ENCODE measurements around the gene ABLIM1. TPM values are rescaled to one million over a fixed set of nuclear protein-coding genes. Genes with fewer than 3 reads are reported as not detected.
A peak's percentile ranks its signal among the peaks of the same experiment; 100 is the strongest.

Gene ABLIM1
- total and polyA plus RNA-seq, 10 donors, result 11.0 to 59.4 (median 38.7) TPM

GRCh38 chr10:114556236-114557122 lies 101.6 kb downstream of the ABLIM1 start:
- Histone ChIP-seq H3K27me3 (replicated peaks in 1 of 7) (no peaks in the 10 kb centered on the region), H3K27ac (no peak overlapping the region), H3K9me3 (peaks cover 0 to 22% (median 17%) of the 10 kb centered on the region in 8 donors), H3K4me3 (no peak overlapping the region), H3K36me3 (no peaks in the 10 kb centered on the region), H3K4me1 (peaks cover 0 to under 1% (median 0%) of the 10 kb centered on the region in 6 donors)
- 84 to 94% (median 88%) methylated on average over 9 of the region's 9 CpGs for WGBS, 5 donors
- DNase-seq, result no peak
- no peak for TF ChIP-seq POLR2AphosphoS5 (IDR thresholded peaks at IDR 0.05)
- TF ChIP-seq CTCF (IDR thresholded peaks at IDR 0.05 in 8 of 11, conservative IDR thresholded peaks at IDR 0.05 in 3 of 11), result no peak
- no peak for TF ChIP-seq POLR2A (IDR thresholded peaks at IDR 0.05)
- intact Hi-C loops (cut with DNase I; ENCODE audit: low total_unique reads), result no loop called here

GRCh38 chr10:114553436-114553835 lies 104.6 kb downstream of the ABLIM1 start:
- H3K4me3 ChIP-seq, result no peak overlapping the region
- no peak for TF ChIP-seq POLR2A (IDR thresholded peaks at IDR 0.05)
- TF ChIP-seq CTCF (IDR thresholded peaks at IDR 0.05 in 8 of 11, conservative IDR thresholded peaks at IDR 0.05 in 3 of 11), result no peak
- no peak for TF ChIP-seq POLR2AphosphoS5 (IDR thresholded peaks at IDR 0.05)
- no peak overlapping the region for H3K27ac ChIP-seq
- H3K4me1 ChIP-seq, result peaks cover 0 to 17% (median 2%) of the 10 kb centered on the region in 6 donors
- 73 to 96% (median 85%) methylated on average over 1 of the region's 1 CpG for WGBS, 5 donors
- H3K9me3 ChIP-seq, result peaks cover 0 to 20% (median 16%) of the 10 kb centered on the region in 8 donors
- H3K27me3 ChIP-seq (replicated peaks in 1 of 7), result no peaks in the 10 kb centered on the region
- intact Hi-C loops (cut with DNase I; ENCODE audit: low total_unique reads), result loop anchor here (5.0 kb wide), 2 partner anchors 229 to 579 kb away; no protein-coding TSS in a partner anchor
- no peak for DNase-seq
- H3K36me3 ChIP-seq, result no peaks in the 10 kb centered on the region

- 78 to 95% (median 81%) methylated on average over 5 of the region's 5 CpGs for WGBS, 5 donors
- H3K36me3 ChIP-seq, result no peaks in the 10 kb centered on the region
- no peak overlapping the region for H3K4me3 ChIP-seq
- H3K4me1 ChIP-seq, result peaks cover 0 to 26% (median 2%) of the 10 kb centered on the region in 6 donors
- no peaks in the 10 kb centered on the region for H3K27me3 ChIP-seq (replicated peaks in 1 of 7)
- intact Hi-C loops (cut with DNase I; ENCODE audit: low total_unique reads), result loop anchor here (5.0 kb wide), 2 partner anchors 230 to 580 kb away; no protein-coding TSS in a partner anchor
- TF ChIP-seq POLR2A (IDR thresholded peaks at IDR 0.05), result no peak
- no peak for TF ChIP-seq POLR2AphosphoS5 (IDR thresholded peaks at IDR 0.05)
- TF ChIP-seq CTCF (IDR thresholded peaks at IDR 0.05 in 8 of 11, conservative IDR thresholded peaks at IDR 0.05 in 3 of 11), result no peak
- no peak overlapping the region for H3K27ac ChIP-seq
- no peak for DNase-seq
- peaks cover 0 to 7% (median 3%) of the 10 kb centered on the region in 8 donors for H3K9me3 ChIP-seq
Measured at GRCh38 chr10:114552050-114552449, 106.0 kb downstream of the ABLIM1 start.

- H3K27ac ChIP-seq, result peak overlapping the region in 1 of 8 donors; percentile 33
- H3K4me3 ChIP-seq, result peak overlapping the region in 2 of 8 donors; percentile 23 to 41
- H3K4me1 ChIP-seq, result peaks cover 0 to 30% (median 2%) of the 10 kb centered on the region in 6 donors
- H3K36me3 ChIP-seq, result no peaks in the 10 kb centered on the region
- intact Hi-C loops (cut with DNase I; ENCODE audit: low total_unique reads), result loop anchor here (5.0 kb wide), 2 partner anchors 231 to 581 kb away; no protein-coding TSS in a partner anchor
- H3K9me3 ChIP-seq, result peaks cover 0 to 2% (median under 1%) of the 10 kb centered on the region in 8 donors
- no peaks in the 10 kb centered on the region for H3K27me3 ChIP-seq (replicated peaks in 1 of 7)
- no peak for DNase-seq
- 58 to 76% (median 72%) methylated on average over 3 of the region's 3 CpGs for WGBS, 5 donors
- TF ChIP-seq CTCF (IDR thresholded peaks at IDR 0.05 in 8 of 11, conservative IDR thresholded peaks at IDR 0.05 in 3 of 11), result no peak
- no peak for TF ChIP-seq POLR2AphosphoS5 (IDR thresholded peaks at IDR 0.05)
- TF ChIP-seq POLR2A (IDR thresholded peaks at IDR 0.05), result no peak
Measured at GRCh38 chr10:114551636-114551972, 106.5 kb downstream of the ABLIM1 start.
